ENCODE measurements around the gene CPNE5. TPM values are rescaled to one million over a fixed set of nuclear protein-coding genes. Genes with fewer than 3 reads are reported as not detected.
A peak's percentile ranks its signal among the peaks of the same experiment; 100 is the strongest.

Gene CPNE5
- total and polyA plus RNA-seq, 9 of the 15 experiments (the other 6 are each of a cell fraction or from before 2014, with no cell fraction given): 0.14 to 1.0 (median 0.46) TPM; not detected in 2

GRCh38 chr6:36820700-36821580, 18.3 kb downstream of the CPNE5 start (continued):
- TF ChIP-seq NFE2 (IDR thresholded peaks at IDR 0.05; ENCODE audit: low read depth): peak; percentile 36; the same call in 1 of the 2 replicates
- TF ChIP-seq SREBF1 (IDR thresholded peaks at IDR 0.05; ENCODE audit: borderline replicate concordance, low read depth, low read length): 0 out of 2 replicates have a peak, but pooled peaks have one; percentile 81
- TF ChIP-seq ZNF75A (CRISPR knock-in tag; IDR thresholded peaks at IDR 0.05): 0 out of 2 replicates have a peak, but pooled peaks have one; percentile 5
- TF ChIP-seq ZNF143 (CRISPR knock-in tag; IDR thresholded peaks at IDR 0.05): no peak
- no peak for TF ChIP-seq ILK (tag; IDR thresholded peaks at IDR 0.05; ENCODE audit: borderline replicate concordance, low read depth)
- no peak for TF ChIP-seq CREB1 (IDR thresholded peaks at IDR 0.05)
- TF ChIP-seq CREB1 (CRISPR knock-in tag; IDR thresholded peaks at IDR 0.05): peak; percentile 31
- no peak for TF ChIP-seq KDM1A (IDR thresholded peaks at IDR 0.05)
- TF ChIP-seq ZNF280A (IDR thresholded peaks at IDR 0.05; ENCODE audit: low read depth, partially characterized antibody): no peak
- peak; percentile 41 to 57 for TF ChIP-seq E2F6 (IDR thresholded peaks at IDR 0.05; ENCODE audit: borderline replicate concordance in 1 of 2, extremely low read depth in 1 of 2, insufficient read depth in 1 of 2, insufficient read length in 1 of 2, low read depth in 1 of 2, low read length in 1 of 2, poor library complexity in 1 of 2, severe bottlenecking in 1 of 2)
- TF ChIP-seq RHOXF2B (CRISPR knock-in tag; conservative IDR thresholded peaks at IDR 0.05): no peak
- no peak for TF ChIP-seq PRPF4 (IDR thresholded peaks at IDR 0.05; ENCODE audit: insufficient read depth, low read depth, low read length, poor library complexity, severe bottlenecking)
- TF ChIP-seq HMBOX1 (IDR thresholded peaks at IDR 0.05): no peak
- no peak for TF ChIP-seq PML (IDR thresholded peaks at IDR 0.05; ENCODE audit: low read length)
- TF ChIP-seq CREB3L1 (IDR thresholded peaks at IDR 0.05; ENCODE audit: borderline replicate concordance, low read depth): no peak
- TF ChIP-seq POLR2AphosphoS5 (IDR thresholded peaks at IDR 0.05; ENCODE audit: control insufficient read depth, insufficient read depth, low read depth, low read length): no peak
- TF ChIP-seq ZNF551 (CRISPR knock-in tag; IDR thresholded peaks at IDR 0.05): no peak
- no peak for TF ChIP-seq KHSRP (IDR thresholded peaks at IDR 0.05)
- TF ChIP-seq XRCC4 (IDR thresholded peaks at IDR 0.05; ENCODE audit: extremely low read depth, insufficient read depth, insufficient read length): no peak
- TF ChIP-seq DNMT1 (IDR thresholded peaks at IDR 0.05): no peak
- TF ChIP-seq CBFB (CRISPR knock-in tag; IDR thresholded peaks at IDR 0.05): no peak
- TF ChIP-seq ZNF79 (CRISPR knock-in tag; IDR thresholded peaks at IDR 0.05; ENCODE audit: low read depth): no peak
